Measurements from ENCODE around the gene PARP1.

The PARP1 gene

DNA sequence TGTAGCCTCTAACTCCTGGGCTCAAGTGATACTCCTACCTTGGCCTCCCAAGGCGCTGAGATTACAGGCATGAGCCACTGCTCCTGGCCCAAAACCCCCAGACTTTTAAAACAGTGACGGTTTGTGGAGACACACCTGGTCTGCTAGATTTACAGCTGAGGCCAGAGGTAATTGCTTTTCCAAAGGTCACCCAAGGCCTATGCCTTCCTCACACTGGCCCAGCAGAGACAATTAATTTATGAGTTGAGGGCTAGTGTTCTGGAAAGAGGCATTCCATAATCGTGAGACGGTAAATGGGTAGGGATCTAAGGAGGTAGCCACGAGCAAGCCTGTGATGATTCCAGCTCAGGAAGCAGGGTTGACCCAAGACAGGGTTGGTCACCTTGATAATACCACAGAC is 12.4 kb upstream of the PARP1 start:
- Histone ChIP-seq H3K4me3 (ENCODE audit: severe bottlenecking) (no peak overlapping the region), H3K27me3 (ENCODE audit: insufficient read depth, poor library complexity, severe bottlenecking) (no peaks in the 10 kb centered on the region), H3K36me3 (ENCODE audit: low read depth) (no peaks in the 10 kb centered on the region), H3K27ac (ENCODE audit: poor library complexity, severe bottlenecking) (no peak overlapping the region), H3K9me3 (ENCODE audit: severe bottlenecking) (no peaks in the 10 kb centered on the region), H3K4me1 (ENCODE audit: insufficient read depth, poor library complexity, severe bottlenecking) (no peaks in the 10 kb centered on the region)
- TF ChIP-seq, protein P1, sequence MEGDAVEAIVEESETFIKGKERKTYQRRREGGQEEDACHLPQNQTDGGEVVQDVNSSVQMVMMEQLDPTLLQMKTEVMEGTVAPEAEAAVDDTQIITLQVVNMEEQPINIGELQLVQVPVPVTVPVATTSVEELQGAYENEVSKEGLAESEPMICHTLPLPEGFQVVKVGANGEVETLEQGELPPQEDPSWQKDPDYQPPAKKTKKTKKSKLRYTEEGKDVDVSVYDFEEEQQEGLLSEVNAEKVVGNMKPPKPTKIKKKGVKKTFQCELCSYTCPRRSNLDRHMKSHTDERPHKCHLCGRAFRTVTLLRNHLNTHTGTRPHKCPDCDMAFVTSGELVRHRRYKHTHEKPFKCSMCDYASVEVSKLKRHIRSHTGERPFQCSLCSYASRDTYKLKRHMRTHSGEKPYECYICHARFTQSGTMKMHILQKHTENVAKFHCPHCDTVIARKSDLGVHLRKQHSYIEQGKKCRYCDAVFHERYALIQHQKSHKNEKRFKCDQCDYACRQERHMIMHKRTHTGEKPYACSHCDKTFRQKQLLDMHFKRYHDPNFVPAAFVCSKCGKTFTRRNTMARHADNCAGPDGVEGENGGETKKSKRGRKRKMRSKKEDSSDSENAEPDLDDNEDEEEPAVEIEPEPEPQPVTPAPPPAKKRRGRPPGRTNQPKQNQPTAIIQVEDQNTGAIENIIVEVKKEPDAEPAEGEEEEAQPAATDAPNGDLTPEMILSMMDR (IDR thresholded peaks at IDR 0.05; ENCODE audit: poor library complexity, severe bottlenecking) = no peak
- ATAC-seq (ENCODE audit: low read depth) = no peak
- no peak for DNase-seq (ENCODE audit: low spot score)

DNA sequence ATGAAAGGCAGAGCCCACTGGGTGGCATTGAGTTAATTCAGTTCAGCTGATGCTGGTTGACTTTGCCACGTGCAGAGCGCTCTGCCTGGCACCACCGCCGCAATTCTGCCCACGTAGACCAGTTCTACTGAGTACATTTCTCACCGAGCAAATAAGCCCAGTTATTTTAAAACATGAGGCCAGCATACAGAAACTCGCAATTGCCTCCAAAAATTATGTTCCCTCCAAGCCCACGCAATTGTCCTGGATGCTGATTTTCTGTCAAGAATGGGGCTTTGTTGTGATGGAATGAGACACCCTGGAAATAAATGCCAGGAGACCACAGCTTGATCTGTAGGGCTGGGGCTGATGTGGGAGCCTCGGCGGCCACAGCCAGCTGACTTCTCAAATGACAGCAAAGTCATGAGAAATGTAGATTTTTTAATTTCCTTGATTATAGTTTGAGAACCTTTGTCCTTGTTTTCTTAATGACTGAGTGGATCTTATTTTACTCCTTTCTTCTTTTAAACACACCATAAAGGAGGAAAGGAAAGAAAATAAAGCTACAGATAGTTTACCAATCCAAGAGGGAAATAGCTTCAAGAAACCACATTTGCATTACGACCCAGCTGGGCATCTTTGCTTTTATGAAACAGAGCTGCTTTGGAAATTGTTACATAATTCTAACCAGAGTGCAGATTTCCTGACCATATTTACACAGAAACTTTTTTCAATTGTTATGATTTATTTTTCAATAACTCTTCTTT is 11.6 kb upstream of the PARP1 start:
- H3K27ac ChIP-seq (ENCODE audit: poor library complexity, severe bottlenecking) = no peak overlapping the region

GRCh38 chr1:226417830-226418546 is 10.1 kb upstream of the PARP1 start:
- Histone ChIP-seq H3K27ac (ENCODE audit: poor library complexity, severe bottlenecking) (no peak overlapping the region), H3K36me3 (ENCODE audit: low read depth) (no peaks in the 10 kb centered on the region), H3K27me3 (ENCODE audit: insufficient read depth, poor library complexity, severe bottlenecking) (no peaks in the 10 kb centered on the region), H3K4me3 (ENCODE audit: severe bottlenecking) (no peak overlapping the region), H3K4me1 (ENCODE audit: insufficient read depth, poor library complexity, severe bottlenecking) (no peaks in the 10 kb centered on the region), H3K9me3 (ENCODE audit: severe bottlenecking) (no peaks in the 10 kb centered on the region)
- no peak for ATAC-seq (ENCODE audit: low read depth)
- no peak for DNase-seq (ENCODE audit: low spot score)
- TF ChIP-seq, protein P1 (IDR thresholded peaks at IDR 0.05; ENCODE audit: poor library complexity, severe bottlenecking) = no peak

More for the DNA sequence above, 11.6 kb upstream of the PARP1 start:
- Histone ChIP-seq H3K27me3 (ENCODE audit: insufficient read depth, poor library complexity, severe bottlenecking) (no peaks in the 10 kb centered on the region), H3K9me3 (ENCODE audit: severe bottlenecking) (no peaks in the 10 kb centered on the region), H3K4me3 (ENCODE audit: severe bottlenecking) (no peak overlapping the region), H3K36me3 (ENCODE audit: low read depth) (no peaks in the 10 kb centered on the region), H3K4me1 (ENCODE audit: insufficient read depth, poor library complexity, severe bottlenecking) (no peaks in the 10 kb centered on the region)
- ATAC-seq (ENCODE audit: low read depth) (no peak), DNase-seq (ENCODE audit: low spot score) (no peak)
- TF ChIP-seq, protein P1 (IDR thresholded peaks at IDR 0.05; ENCODE audit: poor library complexity, severe bottlenecking) = no peak

DNA sequence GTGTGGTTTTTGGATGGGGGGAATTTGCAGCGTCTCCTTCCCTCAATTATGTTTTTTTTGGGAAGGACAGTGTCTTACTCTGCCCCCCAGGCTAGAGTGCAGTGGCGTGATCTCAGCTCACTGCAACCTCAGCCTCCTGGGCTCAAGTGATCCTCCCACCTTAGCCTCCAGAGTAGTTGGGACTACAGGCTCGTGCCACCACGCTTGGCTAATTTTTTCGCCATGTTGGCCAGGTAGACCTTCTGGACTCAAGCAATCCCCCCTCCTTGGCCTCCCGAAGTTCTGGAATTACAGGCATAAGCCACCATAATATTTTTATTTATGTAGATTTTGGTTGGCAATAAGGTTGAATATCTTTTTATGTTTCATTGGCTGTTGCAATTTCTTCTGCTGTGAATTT is 9.5 kb upstream of the PARP1 start:
- Histone ChIP-seq H3K36me3 (ENCODE audit: low read depth) (no peaks in the 10 kb centered on the region), H3K4me3 (ENCODE audit: severe bottlenecking) (no peak overlapping the region), H3K4me1 (ENCODE audit: insufficient read depth, poor library complexity, severe bottlenecking) (no peaks in the 10 kb centered on the region), H3K27ac (ENCODE audit: poor library complexity, severe bottlenecking) (no peak overlapping the region), H3K9me3 (ENCODE audit: severe bottlenecking) (no peaks in the 10 kb centered on the region), H3K27me3 (ENCODE audit: insufficient read depth, poor library complexity, severe bottlenecking) (no peaks in the 10 kb centered on the region)
- DNase-seq (ENCODE audit: low spot score) = no peak
- no peak for ATAC-seq (ENCODE audit: low read depth)
- TF ChIP-seq, protein P1 (IDR thresholded peaks at IDR 0.05; ENCODE audit: poor library complexity, severe bottlenecking) = no peak
